MM.1S (cell line): ENCODE measurements around the gene SOX18.

Source experiments
- DNase-seq: peaks from one replicate; pipeline ENCODE4 v3.0.0-alpha.2; 2015
- H2AFZ ChIP-seq: fragments of 300-600 bp; sonication (generic); 2 replicates; pipeline ENCODE4 v1.6.0; 2016; ENCODE audit warnings: antibody characterized with exemption, low read length
- H3F3A ChIP-seq: fragments of 300-600 bp; sonication (generic); 2 replicates; pipeline ENCODE4 v1.6.1; 2016; ENCODE audit warnings: mild to moderate bottlenecking, antibody characterized with exemption, low read length, moderate library complexity, mixed read lengths; ENCODE audit not compliant: insufficient read depth
- H3K27ac ChIP-seq: fragments of 300-600 bp; sonication (generic); 2 replicates; pipeline ENCODE4 v1.5.1; 2016; ENCODE audit warnings: mild to moderate bottlenecking, low read length
- H3K27me3 ChIP-seq: fragments of 300-600 bp; sonication (generic); replicated peaks from 2 replicates; pipeline ENCODE4 v1.6.0; 2016; ENCODE audit warnings: low read length; ENCODE audit not compliant: insufficient read depth
- H3K36me3 ChIP-seq: fragments of 300-600 bp; sonication (generic); replicated peaks from 2 replicates; pipeline ENCODE4 v1.6.1; 2016; ENCODE audit warnings: mild to moderate bottlenecking, low read length, mixed read lengths; ENCODE audit not compliant: insufficient read depth
- H3K4me1 ChIP-seq: fragments of 300-600 bp; sonication (generic); 2 replicates; pipeline ENCODE4 v1.6.1; 2016; ENCODE audit warnings: low read length, mixed read lengths
- H3K4me2 ChIP-seq: fragments of 300-600 bp; sonication (generic); 2 replicates; pipeline ENCODE4 v1.6.0; 2016; ENCODE audit warnings: low read depth, low read length
- H3K4me3 ChIP-seq: fragments of 300-600 bp; sonication (generic); 2 replicates; pipeline ENCODE4 v1.5.1; 2016; ENCODE audit warnings: low read length, mixed read lengths
- H3K79me2 ChIP-seq: fragments of 300-600 bp; sonication (generic); 2 replicates; pipeline ENCODE4 v1.6.1; 2016; ENCODE audit warnings: mixed run types, low read length, mixed read lengths
- H3K9ac ChIP-seq: fragments of 300-600 bp; sonication (generic); 2 replicates; pipeline ENCODE4 v1.6.1; 2016; ENCODE audit warnings: low read length, mixed read lengths
- H3K9me2 ChIP-seq: fragments of 300-600 bp; sonication (generic); replicated peaks from 2 replicates; pipeline ENCODE4 v1.6.1; 2016; ENCODE audit warnings: mild to moderate bottlenecking, low read length, mixed read lengths; ENCODE audit not compliant: insufficient read depth
- H3K9me3 ChIP-seq: fragments of 300-600 bp; sonication (generic); replicated peaks from 2 replicates; pipeline ENCODE4 v1.6.1; 2016; ENCODE audit warnings: mild to moderate bottlenecking, low read length, mixed read lengths; ENCODE audit not compliant: insufficient read depth
- H4K20me1 ChIP-seq: fragments of 300-600 bp; sonication (generic); 2 replicates; pipeline ENCODE4 v1.6.1; 2016; ENCODE audit warnings: mild to moderate bottlenecking, low read length, moderate library complexity, mixed read lengths; ENCODE audit not compliant: insufficient read depth
- EZH2 ChIP-seq: fragments of 300-600 bp; sonication (generic); optimal IDR thresholded peaks from 2 replicates; pipeline ENCODE3; 2017; ENCODE audit warnings: low read depth, mild to moderate bottlenecking, antibody characterized with exemption, low read length, mixed read lengths
- EZH2phosphoT487 ChIP-seq: fragments of 300-600 bp; sonication (generic); IDR thresholded peaks from 2 replicates; pipeline ENCODE4 v1.6.1; 2018; ENCODE audit warnings: antibody characterized with exemption, low read length
- TF ChIP-seq, protein P1 (sequence below): fragments of 300-600 bp; sonication (generic); IDR thresholded peaks from 2 replicates; pipeline ENCODE4 v1.5.1; 2016; ENCODE audit warnings: antibody characterized with exemption, low read length, mixed read lengths

SOX18 gene

DNA sequence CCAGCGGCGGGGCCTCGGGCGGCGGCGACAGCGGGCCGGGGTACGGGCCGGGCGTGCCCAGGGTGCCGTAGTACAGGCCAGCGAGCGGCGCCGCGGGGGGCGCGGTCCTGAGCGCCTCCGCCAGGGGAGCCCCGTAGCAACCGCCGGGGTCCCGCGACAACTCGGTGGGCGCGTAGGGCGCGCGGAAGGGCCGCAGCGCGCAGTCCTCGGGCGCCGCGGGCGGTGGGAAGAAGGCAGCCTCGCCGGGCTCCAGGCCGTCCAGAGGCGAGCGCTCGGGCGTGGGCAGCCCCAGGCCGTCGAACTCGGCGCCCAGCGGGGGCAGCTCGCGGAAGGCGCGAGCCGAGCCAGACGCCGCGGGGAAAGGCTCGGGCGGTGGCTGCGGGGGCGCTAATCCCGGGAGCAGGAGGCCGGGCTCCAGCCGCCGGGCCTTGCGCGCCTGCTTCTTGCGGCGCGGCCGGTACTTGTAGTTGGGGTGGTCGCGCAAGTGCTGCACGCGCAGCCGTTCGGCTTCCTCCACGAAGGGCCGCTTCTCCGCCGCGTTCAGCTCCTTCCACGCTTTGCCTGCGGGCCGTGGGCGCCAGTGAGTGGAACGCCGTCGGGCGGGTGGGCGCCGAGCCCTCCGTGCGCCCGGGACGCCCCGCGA lies 916 bp downstream of the SOX18 start:
- no peaks in the 10 kb centered on the region for H3K9me3 ChIP-seq
- H2AFZ ChIP-seq, result no peak overlapping the region
- H3K4me1 ChIP-seq, result no peaks in the 10 kb centered on the region
- H3K36me3 ChIP-seq, result no peaks in the 10 kb centered on the region
- no peaks in the 10 kb centered on the region for H4K20me1 ChIP-seq
- H3K9me2 ChIP-seq, result no peaks in the 10 kb centered on the region
- no peak overlapping the region for H3K4me3 ChIP-seq
- no peak overlapping the region for H3K9ac ChIP-seq
- H3K27me3 ChIP-seq, result peaks cover 84% of the 10 kb centered on the region
- no peaks in the 10 kb centered on the region for H3F3A ChIP-seq
- H3K27ac ChIP-seq, result no peak overlapping the region
- DNase-seq, result no peak
- H3K4me2 ChIP-seq, result no peak overlapping the region
- TF ChIP-seq, protein P1, sequence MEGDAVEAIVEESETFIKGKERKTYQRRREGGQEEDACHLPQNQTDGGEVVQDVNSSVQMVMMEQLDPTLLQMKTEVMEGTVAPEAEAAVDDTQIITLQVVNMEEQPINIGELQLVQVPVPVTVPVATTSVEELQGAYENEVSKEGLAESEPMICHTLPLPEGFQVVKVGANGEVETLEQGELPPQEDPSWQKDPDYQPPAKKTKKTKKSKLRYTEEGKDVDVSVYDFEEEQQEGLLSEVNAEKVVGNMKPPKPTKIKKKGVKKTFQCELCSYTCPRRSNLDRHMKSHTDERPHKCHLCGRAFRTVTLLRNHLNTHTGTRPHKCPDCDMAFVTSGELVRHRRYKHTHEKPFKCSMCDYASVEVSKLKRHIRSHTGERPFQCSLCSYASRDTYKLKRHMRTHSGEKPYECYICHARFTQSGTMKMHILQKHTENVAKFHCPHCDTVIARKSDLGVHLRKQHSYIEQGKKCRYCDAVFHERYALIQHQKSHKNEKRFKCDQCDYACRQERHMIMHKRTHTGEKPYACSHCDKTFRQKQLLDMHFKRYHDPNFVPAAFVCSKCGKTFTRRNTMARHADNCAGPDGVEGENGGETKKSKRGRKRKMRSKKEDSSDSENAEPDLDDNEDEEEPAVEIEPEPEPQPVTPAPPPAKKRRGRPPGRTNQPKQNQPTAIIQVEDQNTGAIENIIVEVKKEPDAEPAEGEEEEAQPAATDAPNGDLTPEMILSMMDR, result no peak
- TF ChIP-seq EZH2phosphoT487 (no peak), EZH2 (no peak)
- no peaks in the 10 kb centered on the region for H3K79me2 ChIP-seq

DNA sequence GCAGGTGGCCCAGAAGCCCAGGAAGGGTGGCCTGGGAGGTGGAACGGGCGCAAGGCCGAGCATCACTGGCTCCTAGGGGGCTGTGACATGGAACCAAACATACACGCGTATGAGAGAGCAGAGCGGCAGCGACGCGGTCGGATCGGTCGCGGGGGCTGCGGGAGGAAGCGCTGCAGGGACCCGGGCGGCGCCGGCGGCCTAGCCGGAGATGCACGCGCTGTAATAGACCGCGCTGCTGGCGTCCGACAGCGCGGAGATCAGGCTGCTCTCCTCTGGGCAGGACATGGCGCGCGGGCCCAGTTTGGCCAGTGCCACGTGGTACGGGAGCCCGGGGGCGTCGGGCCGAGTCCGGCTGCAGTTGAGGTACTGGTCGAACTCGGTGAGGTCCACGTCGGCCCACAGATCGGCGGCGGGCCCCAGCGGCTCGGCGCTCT lies 1.5 kb downstream of the SOX18 start:
- no peaks in the 10 kb centered on the region for H3K36me3 ChIP-seq
- H3K4me3 ChIP-seq, result no peak overlapping the region
- H3K4me2 ChIP-seq, result no peak overlapping the region
- H3K9me2 ChIP-seq, result no peaks in the 10 kb centered on the region
- DNase-seq, result no peak
- H4K20me1 ChIP-seq, result no peaks in the 10 kb centered on the region
- no peaks in the 10 kb centered on the region for H3F3A ChIP-seq
- H3K79me2 ChIP-seq, result no peaks in the 10 kb centered on the region
- H3K9me3 ChIP-seq, result no peaks in the 10 kb centered on the region
- no peak for TF ChIP-seq EZH2
- TF ChIP-seq EZH2phosphoT487, result no peak
- TF ChIP-seq, protein P1, result no peak
- no peak overlapping the region for H2AFZ ChIP-seq
- peaks cover 82% of the 10 kb centered on the region for H3K27me3 ChIP-seq
- H3K9ac ChIP-seq, result no peak overlapping the region
- no peak overlapping the region for H3K27ac ChIP-seq
- no peaks in the 10 kb centered on the region for H3K4me1 ChIP-seq

- H3K27ac ChIP-seq, result no peak overlapping the region
- H3K4me2 ChIP-seq, result no peak overlapping the region
- DNase-seq, result no peak
- H2AFZ ChIP-seq, result no peak overlapping the region
- no peaks in the 10 kb centered on the region for H3K36me3 ChIP-seq
- H3K27me3 ChIP-seq, result peaks cover 77% of the 10 kb centered on the region
- H3K4me1 ChIP-seq, result no peaks in the 10 kb centered on the region
- no peaks in the 10 kb centered on the region for H3K9me2 ChIP-seq
- H4K20me1 ChIP-seq, result no peaks in the 10 kb centered on the region
- no peaks in the 10 kb centered on the region for H3F3A ChIP-seq
- no peak for TF ChIP-seq EZH2
- TF ChIP-seq EZH2phosphoT487, result no peak
- TF ChIP-seq, protein P1, result no peak
- H3K9ac ChIP-seq, result no peak overlapping the region
- H3K79me2 ChIP-seq, result no peaks in the 10 kb centered on the region
- no peaks in the 10 kb centered on the region for H3K9me3 ChIP-seq
- no peak overlapping the region for H3K4me3 ChIP-seq
These were observed 2.4 kb downstream of the SOX18 start for GRCh38 chr20:64047046-64047389.
